GM21515 (cell line): Measurements from ENCODE around the gene SEC23A.

Source experiments
- ATAC-seq: cut with Tn5 transposase; IDR thresholded peaks from one replicate; pipeline ENCODE4 v1.9.1; 2021; ENCODE audit not compliant: unreplicated experiment

Gene SEC23A

DNA sequence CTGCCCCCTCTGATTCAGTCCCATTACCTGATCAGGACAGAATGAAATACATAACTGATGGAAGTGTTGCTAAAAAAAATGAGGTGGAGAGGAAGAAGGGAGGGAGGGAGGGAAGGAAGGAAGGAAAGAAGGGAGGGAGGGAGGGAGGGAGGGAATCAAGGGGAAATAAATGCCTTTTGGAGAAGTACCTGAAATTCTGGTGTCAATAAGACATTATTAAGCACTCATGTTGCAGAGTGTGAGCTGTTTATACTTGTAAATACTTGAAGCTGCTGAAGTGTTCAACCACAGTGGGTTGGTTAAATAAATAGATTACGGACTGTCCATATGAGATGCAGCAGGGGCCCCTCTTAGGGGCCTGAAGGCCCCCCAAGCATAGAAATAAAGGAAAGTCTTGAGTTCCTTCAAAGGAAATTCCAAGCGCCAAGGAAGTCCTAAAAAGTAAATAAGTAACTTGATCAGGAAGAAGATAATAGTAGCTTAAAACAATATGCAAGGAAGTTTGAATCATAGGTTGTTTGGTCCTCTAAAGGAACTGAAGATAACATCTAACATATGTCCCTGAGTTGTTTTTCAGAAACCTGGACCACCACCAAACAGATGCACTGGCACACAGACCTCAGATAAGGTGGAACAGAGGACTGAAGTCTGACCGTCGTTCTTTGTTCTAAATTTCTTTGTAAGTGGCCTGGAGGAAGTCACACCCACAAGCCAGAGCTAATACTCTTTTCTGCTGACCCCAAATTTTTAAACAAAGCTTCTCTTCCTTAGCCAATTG, 110.8 kb downstream of the SEC23A start:
- ATAC-seq, result no peak

GRCh38 chr14:38991299-38991698, 111.7 kb downstream of the SEC23A start:
- ATAC-seq, result no peak

DNA sequence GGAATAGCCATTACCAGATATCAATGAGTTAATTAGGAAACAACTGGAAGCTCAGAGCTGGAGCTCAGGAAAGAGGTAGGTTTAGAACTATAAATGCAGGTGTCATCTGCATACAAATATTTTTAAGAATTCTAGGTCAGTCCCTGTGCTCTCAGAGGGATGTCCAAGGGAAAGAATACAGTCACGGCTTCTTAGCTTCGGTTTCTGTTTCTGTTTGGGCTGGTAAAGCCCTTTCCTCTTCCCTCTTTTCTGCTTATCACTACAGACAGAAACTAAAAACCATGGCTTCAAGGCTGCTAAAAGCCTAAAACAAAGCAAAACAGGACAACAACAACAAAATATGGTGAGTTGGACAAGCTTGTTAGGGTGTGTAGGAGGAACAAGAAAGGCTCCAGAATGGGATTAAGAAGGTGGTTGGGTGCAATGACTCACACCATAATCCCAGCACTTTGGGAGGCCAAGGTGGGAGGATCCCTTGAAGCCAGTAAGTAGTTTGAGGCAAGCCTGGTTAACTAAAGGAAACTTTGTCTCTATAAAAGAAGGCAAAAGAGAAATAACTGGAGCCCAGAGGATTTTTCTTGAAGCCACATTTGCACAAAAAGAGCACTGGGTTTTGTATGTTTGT, 113.0 kb downstream of the SEC23A start:
- peak; percentile 95 for ATAC-seq

DNA sequence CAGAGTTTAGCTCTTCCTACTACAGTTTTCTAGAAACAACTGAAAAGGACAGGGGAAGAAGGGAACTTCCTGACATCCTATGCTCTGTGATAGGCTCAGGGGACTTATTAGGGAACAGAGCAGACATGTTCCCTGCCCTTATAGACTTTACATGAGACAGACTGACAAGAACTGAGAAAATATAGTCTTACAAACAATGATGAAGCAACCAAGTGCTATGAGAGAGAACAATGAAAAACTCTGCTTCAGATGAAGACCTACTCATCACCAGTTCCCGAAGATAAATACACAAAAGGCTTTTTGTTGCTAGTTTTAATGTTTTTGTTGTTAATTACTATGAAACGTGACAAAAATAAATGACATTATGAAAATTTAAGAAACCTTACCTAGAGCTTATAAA, 115.3 kb downstream of the SEC23A start:
- no peak for ATAC-seq

- ATAC-seq, result no peak
Observed at GRCh38 chr14:38982837-38983236, 120.2 kb downstream of the SEC23A start.

DNA sequence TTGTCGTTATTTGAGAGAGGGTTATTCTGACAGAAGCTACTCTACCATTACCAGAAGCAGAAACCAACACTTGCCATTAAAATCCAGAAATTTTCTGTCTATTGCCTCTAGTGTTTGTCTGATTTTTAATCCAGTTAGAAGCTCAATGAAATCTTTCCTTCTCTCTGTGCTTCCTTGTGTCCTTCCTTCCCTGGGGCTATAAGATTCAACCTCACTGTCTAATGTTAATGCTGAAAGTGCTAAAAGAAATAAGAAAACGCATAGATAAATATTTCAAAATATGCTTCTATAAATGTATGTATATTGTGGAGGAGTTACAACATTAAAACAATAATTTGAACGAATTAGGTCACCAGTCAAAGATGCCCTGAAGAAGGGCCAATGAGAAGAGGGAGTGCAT, 120.8 kb downstream of the SEC23A start:
- no peak for ATAC-seq
